Skeletal muscle satellite cell (primary cell): ENCODE data around the gene CCDC127.

Experiments used
- H3K27me3 ChIP-seq: 2 replicates; pipeline ENCODE4 v1.7.0; 2013; ENCODE audit warnings: low read length; ENCODE audit not compliant: control insufficient read depth, insufficient read depth
- H3K36me3 ChIP-seq: 2 replicates; pipeline ENCODE4 v1.7.0; 2013; ENCODE audit warnings: mild to moderate bottlenecking, control low read depth, low read length; ENCODE audit not compliant: insufficient read depth
- H3K4me1 ChIP-seq: 2 replicates; pipeline ENCODE4 v1.7.0; 2013; ENCODE audit warnings: low read length; ENCODE audit not compliant: control insufficient read depth, insufficient read depth
- H3K4me2 ChIP-seq: 2 replicates; pipeline ENCODE4 v1.7.0; 2013; ENCODE audit warnings: mild to moderate bottlenecking, low read length
- H3K4me3 ChIP-seq: 2 replicates; pipeline ENCODE4 v1.7.0; 2013; ENCODE audit warnings: low read length
- H3K9ac ChIP-seq: 2 replicates; pipeline ENCODE4 v1.7.0; 2013; ENCODE audit warnings: mild to moderate bottlenecking, low read depth, low read length, moderate library complexity
- H3K9me3 ChIP-seq: replicated peaks from 2 replicates; pipeline ENCODE4 v1.7.0; 2013; ENCODE audit warnings: mild to moderate bottlenecking, control low read depth, low read length

CCDC127 gene

DNA sequence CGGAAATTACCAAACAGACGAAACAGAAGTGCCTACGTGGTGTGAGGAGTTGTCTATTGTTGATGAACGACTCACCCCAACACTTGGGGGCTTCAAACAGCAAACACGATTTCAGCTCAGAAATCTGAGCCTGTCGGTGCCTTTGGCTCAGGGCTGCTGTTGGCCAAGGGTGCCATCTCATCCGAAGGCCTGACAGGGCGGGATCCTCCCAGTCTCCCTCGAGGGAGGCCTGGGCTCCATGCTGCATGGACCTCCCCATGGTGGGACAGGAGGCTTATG, 25.3 kb downstream of the CCDC127 start:
- Histone ChIP-seq H3K9ac (no peak overlapping the region), H3K27me3 (peaks cover 46% of the 10 kb centered on the region), H3K4me2 (no peak overlapping the region), H3K4me1 (peaks cover 14% of the 10 kb centered on the region), H3K36me3 (no peaks in the 10 kb centered on the region), H3K4me3 (no peak overlapping the region), H3K9me3 (no peaks in the 10 kb centered on the region)

DNA sequence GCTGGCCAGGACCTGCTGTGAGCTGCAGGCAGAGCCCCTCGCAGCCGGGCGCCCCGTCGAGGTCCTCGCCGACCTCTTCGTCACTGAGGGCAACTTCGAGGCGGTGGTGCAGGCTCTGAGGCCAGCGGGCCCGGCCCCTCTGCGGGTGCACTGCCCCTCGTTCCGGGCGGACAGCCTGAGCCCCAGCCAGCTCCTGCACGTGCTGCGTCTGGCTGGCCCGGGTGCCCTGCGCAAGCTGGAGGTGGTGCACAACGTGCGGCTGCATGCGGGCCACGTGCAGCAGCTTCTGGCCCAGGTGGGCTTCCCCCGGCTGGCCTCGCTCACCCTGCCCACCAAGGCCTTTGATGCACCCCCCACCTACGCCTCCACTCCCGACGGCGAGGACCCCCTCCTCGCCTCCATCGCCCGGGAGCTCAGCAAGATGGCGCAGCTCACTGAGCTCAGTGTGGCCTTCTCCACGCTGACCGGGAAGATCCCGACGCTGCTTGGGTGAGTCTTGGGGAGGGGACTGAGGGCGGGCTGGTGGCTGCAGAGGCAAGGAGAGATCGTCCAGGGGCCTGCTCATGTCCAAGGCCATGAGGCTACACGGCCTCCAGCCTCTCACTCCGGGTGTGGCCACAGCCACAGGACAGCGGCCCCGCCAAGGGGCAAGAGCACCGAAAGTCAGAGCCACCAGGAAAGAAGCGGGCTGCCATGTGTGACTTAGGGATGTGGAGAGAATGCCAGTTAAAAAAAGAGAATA, 25.8 kb downstream of the CCDC127 start:
- H3K4me3 ChIP-seq = no peak overlapping the region
- H3K4me1 ChIP-seq = peaks cover 14% of the 10 kb centered on the region
- H3K9me3 ChIP-seq = no peaks in the 10 kb centered on the region
- H3K36me3 ChIP-seq = no peaks in the 10 kb centered on the region
- no peak overlapping the region for H3K9ac ChIP-seq
- peaks cover 49% of the 10 kb centered on the region for H3K27me3 ChIP-seq
- no peak overlapping the region for H3K4me2 ChIP-seq

DNA sequence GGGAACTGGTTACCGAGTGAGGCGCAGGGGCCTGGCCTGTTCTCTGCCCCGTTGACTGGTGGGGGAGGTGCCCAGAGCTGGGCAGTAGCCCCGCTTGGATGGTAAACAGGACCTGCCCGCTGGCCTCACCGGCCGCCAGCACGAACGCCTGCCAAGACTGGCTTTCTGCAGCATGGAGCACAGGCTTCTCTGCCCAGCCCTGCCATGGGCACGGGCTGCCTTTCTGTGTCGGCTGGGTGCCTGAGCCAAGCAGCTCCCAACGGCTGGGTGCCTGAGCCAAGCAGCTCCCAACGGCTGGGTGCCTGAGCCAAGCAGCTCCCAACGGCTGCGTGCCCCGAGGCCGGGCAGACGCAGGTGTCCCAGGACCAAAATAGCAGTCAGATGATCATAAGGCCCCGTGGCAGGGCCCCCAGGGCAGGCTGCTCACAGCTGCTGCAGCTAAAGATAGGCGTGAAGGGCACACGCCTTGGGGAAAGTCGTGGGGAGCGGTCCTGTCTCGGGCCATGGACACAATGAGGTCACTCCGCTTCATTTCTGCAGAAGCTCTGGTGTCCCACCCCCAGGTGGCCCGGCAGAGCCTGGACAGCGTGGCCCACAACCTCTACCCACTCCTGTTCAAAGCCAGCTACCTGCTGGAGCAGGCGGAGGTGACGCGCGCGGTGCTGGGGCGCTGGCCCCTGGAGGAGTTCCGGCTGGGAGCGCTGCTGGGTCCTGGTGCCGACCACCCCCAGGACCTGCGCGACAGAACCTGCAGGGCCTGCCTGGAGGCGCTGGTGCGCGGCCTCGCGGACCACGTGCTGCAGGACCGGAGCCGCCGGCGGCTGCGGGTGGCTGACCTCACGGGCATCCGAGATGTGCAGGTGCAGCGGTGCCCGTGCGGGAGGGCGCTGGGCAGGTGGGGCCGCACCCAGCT, 26.7 kb downstream of the CCDC127 start, which contains the start of gene LRRC14B:
LRRC14B (plus strand) TSS at position 460 of the 913 bp plus-strand sequence; CDS start at position 504, 44 bp downstream.
- Histone ChIP-seq H3K27me3 (peaks cover 57% of the 10 kb centered on the region), H3K9ac (no peak within 1 kb of the TSS), H3K9me3 (no peaks in the 10 kb centered on the region), H3K36me3 (no peaks in the 10 kb centered on the region), H3K4me1 (peaks cover 14% of the 10 kb centered on the region), H3K4me3 (no peak within 1 kb of the TSS), H3K4me2 (peak within 1 kb of the TSS; percentile 33)

DNA sequence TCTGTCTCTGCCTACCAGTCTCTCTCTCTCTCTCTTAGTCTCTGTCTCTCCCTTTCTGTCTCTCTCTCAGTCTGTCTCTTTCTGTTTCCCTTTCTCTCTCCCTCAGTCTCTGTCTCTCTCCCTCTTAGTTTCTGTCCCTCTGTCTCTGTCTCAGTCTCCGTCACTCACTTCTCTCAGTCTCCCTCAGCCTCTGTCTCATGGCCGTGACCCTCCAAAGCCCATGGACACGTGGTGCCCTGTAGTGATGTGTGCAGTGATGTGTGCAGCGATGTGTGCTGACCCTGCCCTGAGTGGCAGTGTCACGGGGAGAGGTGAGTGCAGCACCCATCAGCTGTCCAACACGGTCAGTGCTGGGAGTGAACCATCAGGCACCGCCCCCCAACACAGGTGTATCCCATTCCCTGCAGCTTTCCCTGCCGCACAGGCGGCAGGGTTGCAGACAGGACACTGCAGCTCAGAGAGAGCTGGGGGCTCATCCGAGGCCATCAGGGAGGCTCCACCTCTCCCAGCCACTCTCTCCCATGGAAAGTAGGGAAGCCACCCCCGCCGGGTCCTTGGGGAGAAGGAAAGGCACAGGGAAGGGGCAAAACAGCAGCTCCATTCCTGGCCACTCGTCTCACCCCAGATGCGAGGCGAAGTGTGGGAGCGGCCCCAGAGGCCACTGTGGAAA, 27.5 kb downstream of the CCDC127 start:
- peaks cover 14% of the 10 kb centered on the region for H3K4me1 ChIP-seq
- H3K36me3 ChIP-seq = no peaks in the 10 kb centered on the region
- H3K4me3 ChIP-seq = no peak overlapping the region
- no peak overlapping the region for H3K9ac ChIP-seq
- no peaks in the 10 kb centered on the region for H3K9me3 ChIP-seq
- peaks cover 64% of the 10 kb centered on the region for H3K27me3 ChIP-seq
- H3K4me2 ChIP-seq = no peak overlapping the region

- Histone ChIP-seq H3K4me2 (no peak overlapping the region), H3K36me3 (no peaks in the 10 kb centered on the region), H3K4me3 (no peak overlapping the region), H3K9me3 (no peaks in the 10 kb centered on the region), H3K4me1 (peaks cover 14% of the 10 kb centered on the region), H3K27me3 (peaks cover 68% of the 10 kb centered on the region), H3K9ac (no peak overlapping the region)
Observed at GRCh38 chr5:189976-190365, 28.0 kb downstream of the CCDC127 start.

- no peak overlapping the region for H3K9ac ChIP-seq
- no peaks in the 10 kb centered on the region for H3K36me3 ChIP-seq
- H3K4me1 ChIP-seq = peaks cover 14% of the 10 kb centered on the region
- no peak overlapping the region for H3K4me3 ChIP-seq
- no peaks in the 10 kb centered on the region for H3K9me3 ChIP-seq
- no peak overlapping the region for H3K4me2 ChIP-seq
- peaks cover 66% of the 10 kb centered on the region for H3K27me3 ChIP-seq
Observed at GRCh38 chr5:189486-189885, 28.5 kb downstream of the CCDC127 start.

DNA sequence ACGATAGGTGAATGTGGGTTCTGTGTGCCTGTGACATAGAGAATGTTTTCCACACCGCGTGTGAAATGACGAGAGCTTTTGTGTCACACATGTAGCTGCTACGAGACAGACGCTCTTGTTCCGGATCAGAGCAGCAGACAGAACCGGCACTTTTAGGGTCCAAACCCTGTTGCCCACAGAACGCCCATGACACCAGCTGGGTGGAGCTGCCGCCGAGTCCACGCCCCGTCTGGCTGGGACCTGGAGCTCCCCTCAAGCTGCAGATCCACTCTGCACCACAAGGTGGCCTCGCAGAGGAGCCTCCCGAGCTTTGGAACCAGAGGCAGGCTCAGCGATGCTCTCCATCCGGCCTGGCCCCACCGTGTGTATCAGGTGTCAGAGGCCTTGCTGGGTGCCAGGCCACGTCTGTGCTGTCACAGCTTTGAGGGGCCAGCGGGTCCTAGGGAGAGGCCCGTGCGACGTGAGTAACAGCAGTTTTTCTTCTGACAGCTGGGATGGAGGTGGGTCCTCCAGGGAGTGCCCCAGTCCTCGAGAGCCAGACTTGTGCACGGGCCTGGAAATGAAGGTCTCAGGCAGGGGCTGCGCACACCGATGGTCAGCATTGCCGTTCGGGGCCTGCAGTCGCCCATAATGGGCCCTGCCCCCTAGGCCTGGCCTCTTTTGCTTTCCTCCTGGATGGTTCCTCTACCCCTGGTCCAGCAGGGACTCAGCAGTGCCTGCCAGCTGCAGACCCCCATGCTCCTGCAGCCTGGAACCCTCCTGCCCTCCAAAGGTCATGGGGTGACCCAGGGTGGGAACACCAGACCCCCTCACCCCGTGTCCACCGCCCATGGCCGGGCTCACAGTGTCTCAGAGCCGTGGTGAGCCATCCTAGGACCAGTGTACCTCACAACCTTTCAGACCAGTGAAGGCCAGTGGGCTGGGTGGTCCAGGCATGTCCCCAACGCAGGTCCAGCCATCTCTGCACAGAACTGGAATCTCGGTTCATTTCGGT, 29.2 kb downstream of the CCDC127 start:
- Histone ChIP-seq H3K4me1 (peaks cover 14% of the 10 kb centered on the region), H3K9ac (peak overlapping the region; percentile 44), H3K36me3 (no peaks in the 10 kb centered on the region), H3K27me3 (peaks cover 70% of the 10 kb centered on the region), H3K4me3 (peak overlapping the region; percentile 60), H3K9me3 (no peaks in the 10 kb centered on the region), H3K4me2 (peak overlapping the region; percentile 77)

GRCh38 chr5:187617-188451, 30.1 kb downstream of the CCDC127 start:
- Histone ChIP-seq H3K9ac (peak overlapping the region; percentile 44), H3K27me3 (peaks cover 71% of the 10 kb centered on the region), H3K36me3 (no peaks in the 10 kb centered on the region), H3K4me1 (peaks cover 14% of the 10 kb centered on the region), H3K9me3 (no peaks in the 10 kb centered on the region), H3K4me3 (peak overlapping the region; percentile 60), H3K4me2 (peak overlapping the region; percentile 77)

GRCh38 chr5:187042-187431, 30.9 kb downstream of the CCDC127 start:
- no peak overlapping the region for H3K9ac ChIP-seq
- peaks cover 14% of the 10 kb centered on the region for H3K4me1 ChIP-seq
- H3K27me3 ChIP-seq = peaks cover 68% of the 10 kb centered on the region

More at GRCh38 chr5:187042-187431, 30.9 kb downstream of the CCDC127 start:
- no peaks in the 10 kb centered on the region for H3K36me3 ChIP-seq
- no peak overlapping the region for H3K4me2 ChIP-seq
- H3K4me3 ChIP-seq = no peak overlapping the region
- H3K9me3 ChIP-seq = no peaks in the 10 kb centered on the region
